GM10266 (cell line): ENCODE results near the gene SLC38A1.

Experiments used
- DNase-seq: peaks from one replicate; pipeline ENCODE4 v3.0.0; 2012; ENCODE audit errors: extremely low spot score
- TF ChIP-seq, protein P1 (sequence below): IDR thresholded peaks from 2 replicates; pipeline ENCODE4 v1.5.1; 2012; ENCODE audit warnings: mild to moderate bottlenecking, low read depth; ENCODE audit not compliant: control insufficient read depth, insufficient read depth; ENCODE audit errors: missing control alignments

SLC38A1 gene

GRCh38 chr12:46145881-46146280 is 123.0 kb downstream of the SLC38A1 start:
- no peak for DNase-seq
- TF ChIP-seq, protein P1, sequence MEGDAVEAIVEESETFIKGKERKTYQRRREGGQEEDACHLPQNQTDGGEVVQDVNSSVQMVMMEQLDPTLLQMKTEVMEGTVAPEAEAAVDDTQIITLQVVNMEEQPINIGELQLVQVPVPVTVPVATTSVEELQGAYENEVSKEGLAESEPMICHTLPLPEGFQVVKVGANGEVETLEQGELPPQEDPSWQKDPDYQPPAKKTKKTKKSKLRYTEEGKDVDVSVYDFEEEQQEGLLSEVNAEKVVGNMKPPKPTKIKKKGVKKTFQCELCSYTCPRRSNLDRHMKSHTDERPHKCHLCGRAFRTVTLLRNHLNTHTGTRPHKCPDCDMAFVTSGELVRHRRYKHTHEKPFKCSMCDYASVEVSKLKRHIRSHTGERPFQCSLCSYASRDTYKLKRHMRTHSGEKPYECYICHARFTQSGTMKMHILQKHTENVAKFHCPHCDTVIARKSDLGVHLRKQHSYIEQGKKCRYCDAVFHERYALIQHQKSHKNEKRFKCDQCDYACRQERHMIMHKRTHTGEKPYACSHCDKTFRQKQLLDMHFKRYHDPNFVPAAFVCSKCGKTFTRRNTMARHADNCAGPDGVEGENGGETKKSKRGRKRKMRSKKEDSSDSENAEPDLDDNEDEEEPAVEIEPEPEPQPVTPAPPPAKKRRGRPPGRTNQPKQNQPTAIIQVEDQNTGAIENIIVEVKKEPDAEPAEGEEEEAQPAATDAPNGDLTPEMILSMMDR: no peak

DNA sequence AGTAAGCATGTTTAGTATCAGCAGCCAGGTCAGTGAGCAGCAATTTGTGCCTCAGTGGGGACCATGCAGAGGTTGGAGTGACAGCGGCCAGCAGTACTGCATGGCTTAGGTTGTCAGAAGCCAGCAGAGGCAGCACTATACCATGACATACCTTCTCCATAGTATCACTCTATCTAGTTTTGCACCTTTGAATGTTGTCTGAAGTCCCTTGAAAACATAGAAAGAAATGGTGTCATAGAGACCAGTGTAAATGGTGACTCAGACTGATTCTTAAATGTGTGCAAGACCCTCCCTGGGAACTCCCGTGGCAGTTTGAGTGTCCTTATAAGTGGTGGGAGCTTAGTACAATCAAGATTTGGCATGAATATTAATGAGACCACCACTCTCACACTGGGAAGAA is 124.4 kb downstream of the SLC38A1 start:
- TF ChIP-seq, protein P1: no peak
- DNase-seq: no peak

DNA sequence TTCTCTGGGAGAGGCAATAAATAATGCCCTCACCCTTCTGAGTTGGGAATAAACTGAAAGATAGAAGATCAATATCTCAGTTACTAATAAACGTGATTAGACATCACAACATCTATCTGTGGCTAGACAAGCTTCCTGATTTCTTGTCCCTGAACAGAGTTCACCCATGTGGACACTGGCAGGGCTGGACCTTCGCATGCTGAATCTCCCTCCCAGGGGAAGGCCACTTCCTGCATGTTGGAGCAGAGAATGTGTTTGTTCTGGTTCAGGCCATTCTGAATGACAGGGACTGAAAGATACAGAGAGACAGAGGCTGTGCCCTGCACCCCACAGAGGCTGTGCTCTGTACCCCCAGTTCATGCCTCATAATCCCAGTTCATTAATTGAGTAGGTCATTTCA is 132.6 kb downstream of the SLC38A1 start:
- TF ChIP-seq, protein P1: no peak
- DNase-seq: no peak

- TF ChIP-seq, protein P1: no peak
These were observed 133.1 kb downstream of the SLC38A1 start for GRCh38 chr12:46135750-46136149.

DNA sequence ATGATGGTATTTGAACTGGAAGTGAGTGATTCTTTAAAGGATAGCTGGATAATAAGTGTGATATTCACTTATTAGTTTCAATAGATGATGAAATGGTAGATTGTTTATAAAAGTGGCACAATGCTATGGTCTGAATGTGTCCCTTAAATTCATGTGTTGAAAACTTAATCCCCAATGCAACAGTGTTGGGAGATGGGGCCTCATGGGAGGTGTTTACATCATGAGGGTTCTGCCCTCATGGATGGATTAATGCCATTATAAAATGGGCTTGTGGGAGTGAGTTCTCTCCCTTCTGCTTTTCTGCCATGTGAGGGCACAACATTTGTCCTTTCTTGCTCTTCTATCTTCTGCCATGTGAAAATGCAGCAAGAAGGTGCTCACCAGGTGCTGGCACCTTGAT is 134.0 kb downstream of the SLC38A1 start:
- DNase-seq: no peak
- TF ChIP-seq, protein P1: no peak

More at GRCh38 chr12:46135750-46136149, 133.1 kb downstream of the SLC38A1 start:
- no peak for DNase-seq

DNA sequence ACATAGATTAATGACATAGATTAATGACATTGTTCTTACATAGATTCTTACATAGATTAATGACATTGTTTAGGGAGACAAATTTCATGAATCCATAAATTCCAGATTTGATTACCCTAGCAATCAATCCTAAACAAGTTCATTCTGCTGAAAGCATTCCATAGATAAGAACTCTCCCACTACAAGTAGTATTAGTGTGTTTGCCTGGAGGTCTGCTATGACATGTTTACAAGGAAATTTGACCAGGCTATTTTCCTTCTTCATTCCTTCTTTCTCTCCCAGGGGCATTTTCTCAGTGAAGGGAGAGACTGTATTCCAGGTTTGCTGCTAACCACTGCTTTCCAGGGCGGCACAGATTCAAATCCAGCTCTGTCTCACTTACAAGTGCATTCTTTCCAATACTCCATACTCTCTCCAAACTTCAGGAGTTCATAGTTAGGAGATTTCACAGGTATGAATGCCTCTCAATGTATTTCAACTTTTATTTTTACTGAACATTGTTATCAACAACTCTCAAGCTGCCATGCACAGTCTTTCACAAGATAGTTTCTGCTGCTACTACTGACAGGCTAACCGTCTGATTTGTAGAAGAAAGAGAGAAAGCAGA is 134.5 kb downstream of the SLC38A1 start:
- no peak for DNase-seq

DNA sequence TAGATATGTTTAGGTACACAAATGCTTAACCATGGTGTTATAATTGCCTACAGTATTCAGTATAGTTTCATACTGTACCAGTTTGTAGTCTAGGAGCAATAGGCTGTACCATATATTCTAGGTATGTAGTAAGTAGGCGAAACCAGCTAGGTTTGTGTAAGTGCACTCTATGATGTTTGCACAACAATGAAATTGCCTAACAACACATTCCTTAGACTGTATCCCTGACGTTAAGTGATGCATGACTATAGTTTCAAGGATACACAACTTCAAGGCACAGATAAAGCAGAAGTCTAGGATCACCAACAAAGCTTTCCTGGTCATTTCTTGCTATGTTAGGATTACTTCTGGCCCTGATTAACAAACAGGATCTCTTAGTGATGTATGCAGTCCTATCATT is 135.1 kb downstream of the SLC38A1 start:
- no peak for DNase-seq
- TF ChIP-seq, protein P1: no peak

More for the DNA sequence above, 134.5 kb downstream of the SLC38A1 start:
- TF ChIP-seq, protein P1: no peak
